Measurements from ENCODE around the gene RASD1. TPM values are rescaled to one million over a fixed set of nuclear protein-coding genes. Genes with fewer than 3 reads are reported as not detected.

Gene RASD1
- total and polyA plus RNA-seq, 5 donors from 2014 or later = 0.12 to 0.72 (median 0.26) TPM; not detected in 2

DNA sequence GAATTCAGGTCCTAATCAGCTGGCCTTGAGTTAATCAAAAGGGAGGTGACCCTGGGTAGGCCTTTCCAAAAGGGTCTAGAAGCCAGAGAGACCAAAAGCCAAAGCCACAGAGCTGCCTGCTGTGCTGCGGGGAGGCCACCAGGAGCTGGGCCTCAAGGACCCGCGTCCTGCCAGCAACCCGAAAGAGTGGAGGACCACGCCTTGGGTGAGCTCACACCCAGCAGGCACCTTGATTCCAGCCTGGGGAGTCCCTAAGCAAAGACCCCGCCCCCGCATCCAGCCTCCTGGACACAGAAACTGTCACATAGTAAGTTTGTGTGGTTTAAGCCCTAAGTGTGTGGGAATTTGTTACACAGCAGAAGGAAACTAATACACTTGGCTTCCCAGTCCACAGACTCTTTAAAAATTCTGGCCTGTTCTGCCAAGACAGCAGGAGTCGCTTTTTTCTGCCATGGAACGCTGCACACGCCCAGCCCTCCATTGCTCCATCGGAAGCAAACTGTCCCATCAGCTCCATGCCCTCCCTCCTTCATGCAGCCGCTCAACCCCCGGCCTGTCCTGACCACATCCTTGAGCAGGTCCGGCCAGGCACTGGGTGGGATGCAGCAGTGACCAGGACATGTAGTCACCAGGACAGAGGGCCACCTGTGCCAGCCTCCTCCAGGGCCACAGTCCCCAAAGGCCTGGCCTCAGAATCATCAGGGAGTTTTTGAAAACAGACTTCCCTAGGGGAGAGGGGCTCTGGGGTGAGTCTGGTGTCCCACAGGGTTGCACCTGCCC is 20.9 kb upstream of the RASD1 start:
- H3K4me3 ChIP-seq (ENCODE audit: low read depth, low read length) = no peak overlapping the region
- H3K36me3 ChIP-seq (ENCODE audit: control insufficient read depth, insufficient read depth, low read length) = no peaks in the 10 kb centered on the region
- peaks cover 2% of the 10 kb centered on the region for H3K36me3 Mint-ChIP-seq
- no peaks in the 10 kb centered on the region for H3K9me3 Mint-ChIP-seq
- H3K4me3 Mint-ChIP-seq = no peak overlapping the region
- no peak for DNase-seq
- no peaks in the 10 kb centered on the region for H3K4me1 ChIP-seq (ENCODE audit: control insufficient read depth, insufficient read depth, low read length, poor library complexity, severe bottlenecking)
- H3K9me3 ChIP-seq (ENCODE audit: control insufficient read depth in 2 of 2, low read length in 2 of 2) = no peaks in the 10 kb centered on the region
- H3K27me3 ChIP-seq (ENCODE audit: control insufficient read depth, insufficient read depth, low read length) = no peaks in the 10 kb centered on the region
- no peaks in the 10 kb centered on the region for H3K4me1 Mint-ChIP-seq
- no peak overlapping the region for H3K27ac Mint-ChIP-seq
- no peak for ATAC-seq (ENCODE audit: low read depth in 2 of 2)
- H3K27me3 Mint-ChIP-seq = no peaks in the 10 kb centered on the region
- H3K27ac ChIP-seq (ENCODE audit: insufficient read depth, low read length, poor library complexity, severe bottlenecking) = no peak overlapping the region

DNA sequence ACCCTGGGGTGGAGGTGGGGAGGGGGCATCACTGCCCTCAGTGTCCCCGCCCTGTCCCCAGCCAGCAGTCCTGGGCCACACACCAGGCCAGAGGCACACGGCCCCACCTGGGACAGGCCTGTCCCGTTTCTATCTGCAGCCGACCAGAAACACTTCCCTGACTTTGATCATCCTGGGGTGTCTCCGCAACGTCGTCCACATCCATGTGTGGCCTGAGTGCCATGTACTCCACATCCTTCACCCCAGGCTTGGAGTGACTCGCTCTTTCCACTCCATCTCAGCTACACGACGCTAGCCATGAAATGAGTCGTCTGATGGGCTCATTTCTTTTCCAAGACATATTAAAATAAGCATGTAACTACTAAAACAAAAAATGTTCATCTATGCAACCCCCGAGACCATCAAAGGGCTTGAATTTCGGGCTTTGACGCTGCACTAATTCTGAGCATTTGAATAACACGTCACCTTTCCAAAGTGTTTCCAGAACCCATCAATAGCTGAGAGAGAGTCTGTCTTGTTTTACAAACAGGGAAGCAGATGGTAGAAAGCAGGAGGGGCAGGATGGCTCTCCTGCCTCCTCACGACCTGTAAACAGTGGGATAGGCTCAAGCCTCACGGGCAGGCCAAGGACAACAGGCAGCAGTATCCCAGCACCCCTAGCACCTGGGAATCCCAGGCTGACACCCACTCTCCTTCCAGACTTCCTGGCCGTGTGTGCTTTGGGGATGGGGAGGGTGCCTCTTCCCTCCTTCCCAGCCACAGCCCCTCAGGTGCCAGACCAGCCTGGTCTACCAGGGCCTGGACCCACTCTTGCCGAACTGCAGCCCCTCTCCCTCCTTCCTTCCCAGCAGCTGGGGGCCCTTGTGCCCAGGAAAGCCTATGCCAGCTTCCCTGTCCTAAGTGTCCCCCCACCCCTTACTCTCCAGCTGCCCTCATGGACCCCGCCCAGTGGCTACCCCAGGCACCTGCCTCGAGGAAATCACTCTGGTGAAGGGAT is 20.0 kb upstream of the RASD1 start:
- no peaks in the 10 kb centered on the region for H3K36me3 Mint-ChIP-seq
- Histone ChIP-seq H3K9me3 (ENCODE audit: control insufficient read depth in 2 of 2, low read length in 2 of 2) (no peaks in the 10 kb centered on the region), H3K4me3 (ENCODE audit: low read depth, low read length) (no peak overlapping the region), H3K27me3 (ENCODE audit: control insufficient read depth, insufficient read depth, low read length) (no peaks in the 10 kb centered on the region), H3K27ac (ENCODE audit: insufficient read depth, low read length, poor library complexity, severe bottlenecking) (no peak overlapping the region), H3K4me1 (ENCODE audit: control insufficient read depth, insufficient read depth, low read length, poor library complexity, severe bottlenecking) (no peaks in the 10 kb centered on the region), H3K36me3 (ENCODE audit: control insufficient read depth, insufficient read depth, low read length) (no peaks in the 10 kb centered on the region)
- ATAC-seq (ENCODE audit: low read depth in 2 of 2) (no peak), DNase-seq (no peak)
- H3K9me3 Mint-ChIP-seq = no peaks in the 10 kb centered on the region
- H3K27me3 Mint-ChIP-seq = no peaks in the 10 kb centered on the region
- no peak overlapping the region for H3K27ac Mint-ChIP-seq
- H3K4me1 Mint-ChIP-seq = no peaks in the 10 kb centered on the region
- H3K4me3 Mint-ChIP-seq = no peak overlapping the region

DNA sequence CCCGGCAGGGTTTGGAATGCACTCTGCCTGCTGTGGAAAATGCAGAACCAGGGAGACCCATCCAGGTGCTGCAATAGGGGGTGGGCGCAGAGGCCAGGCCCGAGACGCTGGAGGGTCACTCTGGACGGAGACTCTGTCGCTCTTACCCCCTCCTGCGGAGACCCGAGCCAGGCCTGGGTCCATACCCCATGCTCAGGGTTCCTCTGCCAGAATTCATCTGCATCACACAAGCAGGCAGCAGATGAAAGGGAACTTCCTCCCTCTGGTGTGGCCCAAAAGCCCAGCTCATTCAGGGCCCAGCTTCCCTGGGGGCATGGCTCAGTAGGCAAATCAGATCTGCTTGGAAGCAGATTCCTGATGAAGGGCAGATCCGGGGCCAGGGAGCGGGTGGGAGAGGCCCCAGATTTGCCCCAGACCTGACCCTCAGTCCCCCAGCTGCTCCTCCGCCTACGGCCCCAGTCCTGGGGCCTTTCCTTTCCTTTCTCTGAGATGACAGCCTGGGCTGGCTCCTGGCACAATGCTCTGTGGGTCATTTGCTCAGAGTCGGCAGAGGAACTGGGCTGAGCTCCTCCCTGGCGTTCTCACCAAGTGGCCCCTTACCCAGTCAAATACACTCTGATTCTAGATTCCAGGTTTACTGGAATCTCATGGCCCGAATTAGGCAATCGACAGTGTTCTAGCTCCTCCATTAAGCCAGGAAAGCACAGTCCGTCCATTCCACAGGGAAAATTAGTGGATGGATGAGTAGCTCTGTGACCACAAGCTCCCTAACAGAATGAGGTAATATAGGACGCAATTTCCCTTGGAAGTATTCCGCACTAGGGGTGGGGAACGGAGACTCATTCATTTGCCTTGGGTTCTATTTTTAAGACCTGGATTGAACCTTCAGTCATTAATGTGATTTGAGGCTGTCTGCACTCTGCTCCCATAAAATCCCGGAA is 19.1 kb upstream of the RASD1 start:
- Mint-ChIP-seq H3K4me1 (no peaks in the 10 kb centered on the region), H3K4me3 (no peak overlapping the region), H3K27me3 (no peaks in the 10 kb centered on the region), H3K9me3 (no peaks in the 10 kb centered on the region), H3K27ac (no peak overlapping the region), H3K36me3 (no peaks in the 10 kb centered on the region)
- ATAC-seq (ENCODE audit: low read depth in 2 of 2) (no peak), DNase-seq (no peak)
- Histone ChIP-seq H3K9me3 (ENCODE audit: control insufficient read depth in 2 of 2, low read length in 2 of 2) (no peaks in the 10 kb centered on the region), H3K4me3 (ENCODE audit: low read depth, low read length) (no peak overlapping the region), H3K4me1 (ENCODE audit: control insufficient read depth, insufficient read depth, low read length, poor library complexity, severe bottlenecking) (no peaks in the 10 kb centered on the region), H3K27ac (ENCODE audit: insufficient read depth, low read length, poor library complexity, severe bottlenecking) (no peak overlapping the region), H3K36me3 (ENCODE audit: control insufficient read depth, insufficient read depth, low read length) (no peaks in the 10 kb centered on the region), H3K27me3 (ENCODE audit: control insufficient read depth, insufficient read depth, low read length) (no peaks in the 10 kb centered on the region)

DNA sequence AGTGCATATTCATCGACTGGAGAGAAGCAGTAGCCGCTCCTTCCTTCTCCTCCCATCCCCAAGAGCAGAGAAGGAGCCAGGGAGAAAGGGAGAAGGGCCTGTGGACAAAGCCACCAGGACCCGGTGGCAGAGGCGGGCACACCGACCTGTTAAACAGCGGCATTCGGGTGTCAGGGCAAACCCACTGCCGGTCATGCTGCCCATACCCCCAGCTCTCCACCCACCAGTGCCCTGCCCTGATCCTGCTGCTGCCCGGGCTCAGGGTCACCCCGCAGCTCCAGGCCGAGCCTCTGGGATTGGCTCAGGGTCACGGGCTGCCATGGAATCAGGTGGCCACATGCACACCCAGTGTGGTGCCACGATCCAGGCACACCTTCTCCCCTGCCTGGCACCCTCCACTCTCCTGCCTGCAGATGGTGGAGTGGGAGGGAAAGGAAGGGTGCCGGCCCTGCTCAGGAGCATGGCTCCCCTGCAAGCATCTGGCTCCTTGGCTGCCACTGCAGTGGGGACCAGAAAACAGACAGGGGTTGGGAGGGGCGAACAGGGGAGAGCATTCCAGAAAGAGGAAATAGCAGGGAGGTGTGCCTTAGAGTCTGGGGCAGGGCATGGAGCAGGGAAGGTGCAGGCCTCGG is 18.3 kb upstream of the RASD1 start:
- DNase-seq (no peak), ATAC-seq (ENCODE audit: low read depth in 2 of 2) (no peak)
- H3K27me3 Mint-ChIP-seq = no peaks in the 10 kb centered on the region
- no peaks in the 10 kb centered on the region for H3K36me3 Mint-ChIP-seq
- H3K4me1 Mint-ChIP-seq = no peaks in the 10 kb centered on the region
- Histone ChIP-seq H3K4me1 (ENCODE audit: control insufficient read depth, insufficient read depth, low read length, poor library complexity, severe bottlenecking) (no peaks in the 10 kb centered on the region), H3K4me3 (ENCODE audit: low read depth, low read length) (no peak overlapping the region), H3K27me3 (ENCODE audit: control insufficient read depth, insufficient read depth, low read length) (no peaks in the 10 kb centered on the region), H3K27ac (ENCODE audit: insufficient read depth, low read length, poor library complexity, severe bottlenecking) (no peak overlapping the region), H3K36me3 (ENCODE audit: control insufficient read depth, insufficient read depth, low read length) (no peaks in the 10 kb centered on the region), H3K9me3 (ENCODE audit: control insufficient read depth in 2 of 2, low read length in 2 of 2) (no peaks in the 10 kb centered on the region)
- H3K4me3 Mint-ChIP-seq = no peak overlapping the region
- peak overlapping the region in 1 of 3 donors; percentile 49 for H3K27ac Mint-ChIP-seq
- H3K9me3 Mint-ChIP-seq = no peaks in the 10 kb centered on the region

DNA sequence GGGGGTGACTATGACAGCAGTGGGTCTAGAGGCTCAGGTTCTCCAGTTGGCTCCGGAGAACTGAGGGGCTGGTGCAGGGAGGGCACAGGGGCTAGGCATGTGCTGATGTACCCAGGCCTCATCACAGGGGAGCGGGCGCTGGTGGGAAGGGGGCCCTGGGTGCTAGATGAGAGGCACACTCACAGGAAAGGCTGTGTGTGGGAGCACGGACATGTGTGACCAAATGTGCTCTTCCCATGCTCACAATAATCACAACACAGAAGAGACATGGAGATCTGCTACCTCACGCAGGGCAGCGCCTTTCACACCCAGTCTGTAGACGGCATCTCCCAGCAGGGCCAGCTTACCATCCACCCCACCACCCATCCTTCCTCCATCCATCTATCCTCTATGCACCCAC is 17.4 kb upstream of the RASD1 start:
- Mint-ChIP-seq H3K27ac (peak overlapping the region in 2 of 3 donors; percentile 49 to 60), H3K9me3 (no peaks in the 10 kb centered on the region), H3K4me1 (no peaks in the 10 kb centered on the region), H3K27me3 (no peaks in the 10 kb centered on the region), H3K4me3 (no peak overlapping the region), H3K36me3 (no peaks in the 10 kb centered on the region)
- no peaks in the 10 kb centered on the region for H3K27me3 ChIP-seq (ENCODE audit: control insufficient read depth, insufficient read depth, low read length)
- no peak overlapping the region for H3K4me3 ChIP-seq (ENCODE audit: low read depth, low read length)
- no peak overlapping the region for H3K27ac ChIP-seq (ENCODE audit: insufficient read depth, low read length, poor library complexity, severe bottlenecking)
- H3K36me3 ChIP-seq (ENCODE audit: control insufficient read depth, insufficient read depth, low read length) = no peaks in the 10 kb centered on the region
- ATAC-seq (ENCODE audit: low read depth in 2 of 2) = no peak
- no peaks in the 10 kb centered on the region for H3K9me3 ChIP-seq (ENCODE audit: control insufficient read depth in 2 of 2, low read length in 2 of 2)
- H3K4me1 ChIP-seq (ENCODE audit: control insufficient read depth, insufficient read depth, low read length, poor library complexity, severe bottlenecking) = no peaks in the 10 kb centered on the region
- no peak for DNase-seq

DNA sequence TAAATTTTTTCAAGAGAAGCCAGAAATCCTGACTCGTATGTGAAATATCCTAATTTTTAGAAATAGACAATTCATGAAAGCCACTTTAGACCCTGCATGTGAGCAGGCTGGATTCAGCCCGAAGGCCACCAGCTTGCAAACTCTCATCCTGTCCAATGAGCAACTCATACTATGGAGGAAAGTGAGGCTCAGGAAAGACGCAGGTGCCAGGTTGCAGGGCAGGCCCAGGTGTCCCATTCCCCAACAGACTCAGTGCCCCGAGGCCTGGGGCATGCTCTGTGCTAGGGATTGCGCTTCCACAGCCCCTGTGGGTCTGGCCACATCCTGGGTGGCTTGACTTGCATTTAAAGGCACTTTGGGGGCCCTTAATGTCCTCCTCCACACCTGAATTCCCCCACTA is 16.7 kb upstream of the RASD1 start:
- no peaks in the 10 kb centered on the region for H3K36me3 Mint-ChIP-seq
- Histone ChIP-seq H3K27me3 (ENCODE audit: control insufficient read depth, insufficient read depth, low read length) (no peaks in the 10 kb centered on the region), H3K4me1 (ENCODE audit: control insufficient read depth, insufficient read depth, low read length, poor library complexity, severe bottlenecking) (no peaks in the 10 kb centered on the region), H3K4me3 (ENCODE audit: low read depth, low read length) (no peak overlapping the region), H3K27ac (ENCODE audit: insufficient read depth, low read length, poor library complexity, severe bottlenecking) (no peak overlapping the region), H3K9me3 (ENCODE audit: control insufficient read depth in 2 of 2, low read length in 2 of 2) (no peaks in the 10 kb centered on the region), H3K36me3 (ENCODE audit: control insufficient read depth, insufficient read depth, low read length) (no peaks in the 10 kb centered on the region)
- H3K4me1 Mint-ChIP-seq = peaks cover 0 to 3% (median 0%) of the 10 kb centered on the region in 4 donors
- no peak for ATAC-seq (ENCODE audit: low read depth in 2 of 2)
- H3K4me3 Mint-ChIP-seq = no peak overlapping the region
- H3K9me3 Mint-ChIP-seq = no peaks in the 10 kb centered on the region
- DNase-seq = no peak
- no peak overlapping the region for H3K27ac Mint-ChIP-seq
- no peaks in the 10 kb centered on the region for H3K27me3 Mint-ChIP-seq

Data from CD4-positive, CD25-positive, alpha-beta regulatory T cell (primary cell).